NCI-H82 (cell line): Measurements from ENCODE around the gene SLC39A13.

Experiments used
- DNase-seq: peaks from one replicate; lab custom pipeline; 2025; lab: John Stamatoyannopoulos, UW

Gene SLC39A13

DNA sequence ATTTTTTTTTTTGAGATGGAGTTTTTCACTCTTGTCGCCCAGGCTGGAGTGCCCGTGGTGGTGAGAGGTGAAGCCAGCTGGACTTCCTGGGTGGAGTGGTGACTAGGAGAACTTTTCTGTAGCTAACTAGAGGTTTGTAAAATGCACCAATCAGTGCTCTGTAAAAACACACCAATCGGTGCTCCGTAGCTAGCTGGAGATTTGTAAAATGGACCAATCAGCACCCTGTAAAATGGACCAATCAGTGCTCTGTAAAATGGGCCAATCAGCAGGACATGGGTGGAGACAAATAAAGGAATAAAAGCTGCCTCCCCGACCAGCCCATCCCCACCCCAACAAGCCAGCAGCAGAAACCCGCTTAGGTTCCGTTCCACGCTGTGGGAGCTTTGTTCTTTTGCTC lies 45.0 kb downstream of the SLC39A13 start:
- no peak for DNase-seq

GRCh38 chr11:47454258-47454671 lies 45.9 kb downstream of the SLC39A13 start:
- DNase-seq = peak; percentile 80

DNA sequence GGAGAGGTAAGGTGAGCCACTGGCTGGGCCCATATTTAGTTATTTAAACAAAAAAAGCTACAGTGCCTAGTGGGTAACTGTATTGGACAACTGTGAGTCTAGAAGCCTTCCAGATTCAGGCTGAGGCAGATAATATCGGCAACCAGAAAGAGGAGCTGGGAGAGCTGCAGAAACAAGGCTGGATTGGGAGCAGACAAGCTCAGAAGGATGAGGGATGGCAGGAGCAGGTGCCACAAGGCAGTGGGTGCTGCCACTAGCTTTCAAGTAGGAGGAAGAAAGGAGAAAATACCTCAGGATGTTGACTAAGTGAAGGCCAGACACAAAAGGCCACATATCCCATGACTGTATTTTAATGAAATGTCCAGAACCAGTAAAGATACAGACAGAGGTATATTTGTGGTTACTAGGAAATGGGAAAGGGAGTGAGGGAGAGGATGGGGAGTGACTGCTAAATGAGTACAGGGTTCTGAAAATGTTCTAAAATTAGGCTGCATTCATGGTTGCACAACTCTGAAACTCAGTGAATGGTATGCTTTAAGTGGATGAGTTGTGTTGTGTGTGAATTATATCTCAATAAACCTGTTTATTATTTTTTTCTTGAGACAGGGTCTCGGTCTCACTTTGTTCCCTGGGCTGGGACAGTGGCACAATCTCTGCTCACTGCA lies 52.3 kb downstream of the SLC39A13 start:
- no peak for DNase-seq

- peak; percentile 17 for DNase-seq
These were observed 53.5 kb downstream of the SLC39A13 start for GRCh38 chr11:47461876-47462275.

- DNase-seq = peak; percentile 82
These were observed 56.1 kb downstream of the SLC39A13 start for GRCh38 chr11:47464483-47464882.
